Memory B cell (primary cell): ENCODE data around the gene MTHFS.
"Not testable (repeated sequence)": the region's sequence is repeated elsewhere in the genome, so short reads cannot be mapped to it uniquely, and the experiment has no call there.

ENCODE experiments used
- ATAC-seq: fragments of 150-1000 bp; cut with Tn5 transposase; 2 replicates; pipeline ENCODE4 v1.10.0; 2021; ENCODE audit warnings: low read depth, mild to moderate bottlenecking, moderate library complexity
- DNase-seq, 2 donors: peaks; one replicate each; pipeline ENCODE4 v3.0.0; 2022; ENCODE audit warnings: low spot score in 2 of 2
- H3K27ac Mint-ChIP-seq: one replicate; pipeline ENCODE4 v1.8.0; 2022; ENCODE audit warnings: mild to moderate bottlenecking, moderate library complexity, mixed read lengths
- H3K27me3 Mint-ChIP-seq: one replicate; pipeline ENCODE4 v1.8.0; 2022; ENCODE audit warnings: mixed read lengths
- H3K36me3 Mint-ChIP-seq: one replicate; pipeline ENCODE4 v1.8.0; 2022; ENCODE audit warnings: mild to moderate bottlenecking, mixed read lengths
- H3K4me1 Mint-ChIP-seq: one replicate; pipeline ENCODE4 v1.8.0; 2022; ENCODE audit warnings: mixed read lengths
- H3K4me3 Mint-ChIP-seq: one replicate; pipeline ENCODE4 v1.8.0; 2022; ENCODE audit warnings: mild to moderate bottlenecking, moderate library complexity, mixed read lengths
- H3K9me3 Mint-ChIP-seq: one replicate; pipeline ENCODE4 v1.8.0; 2022; ENCODE audit warnings: mixed read lengths

The MTHFS gene

DNA sequence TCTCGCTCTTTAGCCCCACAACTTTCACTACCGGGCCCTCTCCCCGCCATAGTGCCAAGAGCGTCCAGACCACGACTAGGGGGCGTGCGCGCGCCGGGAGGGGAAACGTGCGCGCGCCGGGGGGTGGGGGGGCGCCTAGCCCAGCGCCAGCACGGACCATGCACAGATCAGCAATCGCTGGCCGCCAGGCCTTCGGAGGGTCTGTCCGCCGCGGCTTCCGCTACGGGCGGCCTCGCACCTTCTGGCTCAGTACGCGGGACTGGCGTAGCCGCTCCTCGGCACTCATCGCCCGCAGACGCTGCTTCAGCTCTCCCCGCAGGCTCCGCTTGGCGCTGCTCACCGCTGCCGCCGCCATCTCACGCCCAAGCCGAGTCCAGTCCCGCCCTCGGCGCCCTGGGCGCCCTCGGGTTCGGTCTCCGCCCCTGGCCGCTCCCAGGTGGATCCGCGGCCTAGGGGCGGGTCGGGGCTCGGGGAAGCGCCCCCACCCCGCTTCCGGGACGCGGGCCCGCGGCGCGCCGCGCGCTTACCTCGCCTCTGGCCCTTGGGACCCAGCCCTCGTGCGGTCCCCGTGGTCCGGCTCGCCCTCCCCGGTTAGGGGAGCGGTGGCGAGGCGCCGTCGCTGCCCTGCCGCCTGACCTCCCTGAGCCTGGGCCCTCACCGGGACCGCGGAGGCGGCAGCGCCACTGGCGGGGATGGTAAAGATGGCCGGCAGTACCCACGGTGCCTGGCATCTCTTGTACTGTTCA, at the start of gene MTHFS:
Gene MTHFS (minus strand): TSS at position 381 of the 746 bp plus-strand sequence. CDS start 26 bp downstream, at position 355.
- peaks cover 27% of the 10 kb centered on the region for H3K4me1 Mint-ChIP-seq
- peak within 1 kb of the TSS; percentile 97 for H3K27ac Mint-ChIP-seq
- peaks cover 8% of the 10 kb centered on the region for H3K36me3 Mint-ChIP-seq

DNA sequence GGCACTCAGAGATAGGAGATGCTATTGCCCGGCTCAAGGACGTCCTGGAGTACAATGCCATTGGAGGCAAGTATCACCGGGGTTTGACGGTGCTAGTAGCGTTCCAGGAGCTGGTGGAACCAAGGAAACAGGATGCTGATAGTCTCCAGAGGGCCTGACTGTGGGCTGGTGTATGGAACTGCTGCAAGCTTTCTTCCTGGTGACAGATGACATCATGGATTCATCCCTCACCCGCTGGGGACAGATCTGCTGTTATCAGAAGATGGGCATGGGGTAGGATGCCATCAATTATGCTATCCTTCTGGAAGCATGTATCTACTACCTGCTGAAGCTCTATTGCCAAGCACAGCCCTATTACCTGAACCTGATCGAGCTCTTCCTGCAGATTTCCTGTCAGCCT, 47.8 kb upstream of the MTHFS start:
- Mint-ChIP-seq H3K27me3 (no peaks in the 10 kb centered on the region), H3K4me1 (peaks cover 11% of the 10 kb centered on the region), H3K9me3 (no peaks in the 10 kb centered on the region), H3K36me3 (no peaks in the 10 kb centered on the region), H3K27ac (no peak overlapping the region), H3K4me3 (no peak overlapping the region)
- ATAC-seq: no peak
- no peak for DNase-seq

More for the DNA sequence above, at the start of gene MTHFS:
- Mint-ChIP-seq H3K9me3 (no peaks in the 10 kb centered on the region), H3K4me3 (peak within 1 kb of the TSS; percentile 96), H3K27me3 (no peaks in the 10 kb centered on the region)
- ATAC-seq (peak; percentile 75), DNase-seq (peak; percentile 74 to 83)

DNA sequence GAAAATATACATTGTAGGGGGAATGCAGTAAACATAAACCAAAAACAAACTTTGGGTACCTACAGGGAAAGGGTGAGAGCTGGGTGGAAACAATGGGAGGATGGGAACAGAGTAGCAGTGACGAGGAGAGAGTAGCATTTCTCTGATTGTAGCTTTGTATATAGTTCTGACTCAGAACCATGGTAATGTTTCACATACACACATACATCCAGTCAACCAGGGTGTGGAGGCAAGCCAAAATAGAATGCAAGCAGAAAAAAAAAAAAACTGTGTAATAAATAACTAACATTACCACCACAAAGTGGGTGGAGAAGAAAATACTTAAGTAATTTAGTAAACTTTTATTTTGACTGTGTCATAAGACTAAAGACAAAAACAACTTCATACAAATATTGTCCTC, 47.0 kb upstream of the MTHFS start:
- H3K4me3 Mint-ChIP-seq: no peak overlapping the region
- H3K4me1 Mint-ChIP-seq: peaks cover 10% of the 10 kb centered on the region
- H3K36me3 Mint-ChIP-seq: no peaks in the 10 kb centered on the region
- H3K9me3 Mint-ChIP-seq: no peaks in the 10 kb centered on the region
- DNase-seq (no peak), ATAC-seq (no peak)
- no peaks in the 10 kb centered on the region for H3K27me3 Mint-ChIP-seq
- H3K27ac Mint-ChIP-seq: no peak overlapping the region

DNA sequence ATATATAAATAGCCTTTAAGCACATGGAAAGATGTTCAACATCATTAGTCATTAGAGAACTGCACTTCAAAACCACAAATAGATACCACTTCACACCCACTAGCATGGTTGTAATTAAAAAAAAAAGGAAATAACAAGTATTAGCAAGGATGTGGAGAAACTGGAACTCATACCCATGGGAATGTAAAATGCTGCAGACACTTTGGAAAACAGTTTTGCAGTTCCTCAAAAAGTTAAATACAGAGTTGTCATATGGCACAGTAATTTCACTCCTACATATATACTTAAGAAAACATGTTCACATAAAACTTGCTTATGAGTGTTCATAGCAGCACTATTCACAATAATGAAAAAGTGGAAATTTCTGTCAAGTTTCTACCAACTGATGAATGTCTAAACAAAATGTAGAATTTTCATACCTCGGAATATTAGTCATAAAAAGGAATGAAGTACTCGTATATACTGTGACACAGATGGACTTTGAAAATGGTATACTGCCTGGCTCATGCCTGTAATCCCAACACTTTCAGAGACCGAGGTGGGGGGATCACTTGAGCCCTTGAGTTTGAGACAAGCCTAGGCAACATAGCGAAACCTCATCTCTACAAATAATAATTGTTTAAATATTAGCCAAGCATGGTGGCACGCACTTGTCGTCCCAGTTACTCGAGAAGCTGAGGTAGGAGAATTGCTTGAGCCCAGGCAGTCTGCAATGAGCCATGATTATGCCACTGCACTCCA, 46.1 kb upstream of the MTHFS start:
- Mint-ChIP-seq H3K9me3 (no peaks in the 10 kb centered on the region), H3K4me3 (no peak overlapping the region), H3K4me1 (peaks cover 2% of the 10 kb centered on the region), H3K27ac (no peak overlapping the region), H3K27me3 (no peaks in the 10 kb centered on the region), H3K36me3 (no peaks in the 10 kb centered on the region)
- no peak for ATAC-seq
- DNase-seq: no peak

DNA sequence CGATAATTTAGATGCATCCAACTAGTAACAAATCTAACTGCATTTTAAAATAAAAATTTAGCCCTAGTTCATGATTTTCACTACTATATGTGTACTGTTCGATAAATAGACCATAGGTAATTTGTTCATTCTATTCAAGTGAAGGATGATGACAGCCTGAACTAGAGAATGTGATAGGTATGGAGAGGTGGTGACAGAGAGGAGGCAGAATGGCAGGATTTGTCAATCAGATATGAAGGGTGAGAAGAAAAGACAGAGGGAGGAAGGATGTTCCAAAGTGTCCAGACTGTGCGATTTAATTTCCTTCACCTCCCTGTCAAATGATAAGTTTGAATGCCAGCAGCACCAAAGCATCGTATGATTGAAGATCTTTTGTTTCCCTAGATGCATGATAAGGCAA, 42.6 kb upstream of the MTHFS start:
- Mint-ChIP-seq H3K4me3 (no peak overlapping the region), H3K9me3 (no peaks in the 10 kb centered on the region), H3K27me3 (peaks cover 1% of the 10 kb centered on the region), H3K36me3 (no peaks in the 10 kb centered on the region), H3K27ac (no peak overlapping the region), H3K4me1 (no peaks in the 10 kb centered on the region)
- ATAC-seq: no peak
- no peak for DNase-seq

DNA sequence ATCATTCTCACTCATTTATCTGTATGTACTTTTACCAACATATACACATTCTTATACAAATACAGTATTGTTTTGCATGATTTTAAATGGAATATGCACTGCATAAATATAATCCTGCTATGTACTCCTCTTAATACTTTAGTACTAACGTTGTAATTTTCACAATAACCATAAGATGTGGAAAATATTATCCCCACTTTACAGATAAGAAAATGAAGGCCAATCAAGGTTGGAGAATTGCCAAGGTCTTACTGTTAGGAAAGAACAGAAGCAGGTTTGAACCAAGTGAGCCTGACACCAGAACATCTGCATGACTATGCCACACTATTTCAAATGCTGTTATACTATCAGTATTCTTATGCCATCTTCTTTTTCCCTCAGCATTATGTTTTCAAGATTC, 41.3 kb upstream of the MTHFS start:
- Mint-ChIP-seq H3K9me3 (no peaks in the 10 kb centered on the region), H3K27me3 (peaks cover 1% of the 10 kb centered on the region), H3K27ac (no peak overlapping the region), H3K4me1 (no peaks in the 10 kb centered on the region), H3K36me3 (no peaks in the 10 kb centered on the region), H3K4me3 (no peak overlapping the region)
- DNase-seq: no peak
- no peak for ATAC-seq

DNA sequence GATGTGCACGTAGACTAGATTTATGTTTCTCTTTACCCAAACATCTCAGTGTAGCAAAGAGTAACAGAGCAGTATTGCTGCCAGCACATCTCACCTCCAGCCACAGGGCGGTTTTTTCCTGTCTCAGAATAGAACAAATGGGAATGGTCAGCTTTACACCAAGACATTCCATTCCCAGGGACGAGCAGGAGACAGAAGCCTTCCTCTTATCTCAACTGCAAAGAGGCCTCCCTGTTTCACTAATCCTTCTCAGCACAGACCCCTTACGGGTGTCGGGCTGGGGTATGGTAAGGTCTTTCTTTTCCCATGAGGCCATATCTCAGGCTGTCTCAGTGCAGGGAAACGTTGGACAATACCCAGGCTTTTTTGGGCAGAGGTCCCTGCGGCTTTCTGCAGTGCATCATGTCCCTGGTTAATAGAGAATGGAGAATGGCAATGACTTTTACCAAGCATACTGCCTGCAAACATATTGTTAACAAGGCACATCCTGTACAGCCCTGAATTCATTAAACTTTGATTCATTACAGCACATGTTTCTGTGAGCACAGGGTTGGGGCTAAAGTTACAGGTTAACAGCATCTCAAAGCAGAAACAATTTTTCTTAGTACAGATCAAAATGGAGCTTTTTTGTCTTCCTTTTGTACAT, 38.9 kb upstream of the MTHFS start:
- not testable (repeated sequence) for H3K4me1 Mint-ChIP-seq, H3K27ac Mint-ChIP-seq, DNase-seq, H3K9me3 Mint-ChIP-seq, H3K27me3 Mint-ChIP-seq, H3K4me3 Mint-ChIP-seq, ATAC-seq, H3K36me3 Mint-ChIP-seq

DNA sequence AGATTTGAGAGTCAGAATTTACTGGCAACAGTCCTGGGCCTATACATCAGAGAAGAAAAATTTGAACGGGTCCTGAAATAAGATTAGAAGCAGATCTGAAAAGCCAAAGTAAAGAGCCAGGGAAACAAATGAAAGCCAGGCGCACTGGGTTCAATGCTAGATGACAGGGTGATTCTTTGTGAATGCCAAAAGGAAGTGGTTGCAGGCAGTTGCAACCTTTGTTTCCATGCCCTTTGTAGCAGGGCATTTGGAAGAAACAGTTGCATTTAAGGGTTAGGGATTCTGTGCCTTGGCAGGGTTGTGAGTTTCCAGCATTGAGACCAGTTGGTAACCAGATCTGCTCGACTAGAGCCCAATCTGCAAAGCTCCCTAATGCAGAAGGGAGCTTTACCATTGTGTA, 36.4 kb upstream of the MTHFS start:
- no peak overlapping the region for H3K27ac Mint-ChIP-seq
- no peak overlapping the region for H3K4me3 Mint-ChIP-seq
- DNase-seq (no peak), ATAC-seq (no peak)
- H3K36me3 Mint-ChIP-seq: no peaks in the 10 kb centered on the region
- peaks cover 7% of the 10 kb centered on the region for H3K27me3 Mint-ChIP-seq
- no peaks in the 10 kb centered on the region for H3K9me3 Mint-ChIP-seq
- no peaks in the 10 kb centered on the region for H3K4me1 Mint-ChIP-seq

DNA sequence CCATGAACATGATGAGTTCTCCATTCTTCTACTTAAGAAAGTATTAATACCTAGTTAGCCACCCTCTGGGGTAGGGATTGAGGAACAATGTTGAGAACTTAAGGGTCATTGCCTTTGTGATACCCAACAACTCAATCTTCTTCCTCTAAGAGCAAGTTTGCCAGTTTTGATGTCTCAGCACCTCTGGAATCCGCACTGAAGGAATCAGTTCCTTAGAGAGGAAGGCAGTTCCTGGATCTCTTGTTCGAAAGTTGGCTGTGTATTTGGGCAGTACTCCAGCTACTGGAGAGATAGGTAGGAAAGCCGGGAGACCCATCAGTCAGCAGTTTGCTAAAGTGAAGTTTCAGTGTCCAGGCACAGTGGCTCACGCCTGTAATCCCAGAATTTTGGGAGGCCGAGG, 35.6 kb upstream of the MTHFS start:
- Mint-ChIP-seq H3K4me3 (no peak overlapping the region), H3K36me3 (no peaks in the 10 kb centered on the region), H3K27me3 (peaks cover 7% of the 10 kb centered on the region)

DNA sequence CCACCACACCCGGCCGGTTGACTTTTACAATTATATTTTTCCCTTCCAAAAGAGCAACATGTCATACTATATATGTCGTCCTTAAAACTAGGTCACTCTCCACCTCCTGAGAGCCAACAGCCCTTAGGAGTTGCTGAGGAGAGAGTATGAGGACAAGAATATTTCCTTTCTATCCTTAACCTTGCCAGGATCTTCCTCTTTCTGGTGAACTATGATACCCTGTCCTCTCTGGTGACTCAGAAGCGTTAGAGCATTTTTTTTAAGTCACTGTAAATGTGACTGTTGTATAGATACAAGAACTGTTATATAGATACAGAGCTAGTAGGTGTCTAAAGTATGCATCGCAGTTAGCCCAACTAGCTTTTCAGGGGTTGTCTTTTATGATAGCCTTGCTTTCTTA, 33.7 kb upstream of the MTHFS start:
- Mint-ChIP-seq H3K27me3 (peaks cover 5% of the 10 kb centered on the region), H3K4me1 (no peaks in the 10 kb centered on the region), H3K27ac (no peak overlapping the region), H3K9me3 (no peaks in the 10 kb centered on the region), H3K4me3 (no peak overlapping the region), H3K36me3 (no peaks in the 10 kb centered on the region)
- ATAC-seq (no peak), DNase-seq (no peak)

More for the DNA sequence above, 35.6 kb upstream of the MTHFS start:
- no peaks in the 10 kb centered on the region for H3K9me3 Mint-ChIP-seq
- no peak for DNase-seq
- ATAC-seq: no peak
- H3K27ac Mint-ChIP-seq: no peak overlapping the region
- no peaks in the 10 kb centered on the region for H3K4me1 Mint-ChIP-seq

DNA sequence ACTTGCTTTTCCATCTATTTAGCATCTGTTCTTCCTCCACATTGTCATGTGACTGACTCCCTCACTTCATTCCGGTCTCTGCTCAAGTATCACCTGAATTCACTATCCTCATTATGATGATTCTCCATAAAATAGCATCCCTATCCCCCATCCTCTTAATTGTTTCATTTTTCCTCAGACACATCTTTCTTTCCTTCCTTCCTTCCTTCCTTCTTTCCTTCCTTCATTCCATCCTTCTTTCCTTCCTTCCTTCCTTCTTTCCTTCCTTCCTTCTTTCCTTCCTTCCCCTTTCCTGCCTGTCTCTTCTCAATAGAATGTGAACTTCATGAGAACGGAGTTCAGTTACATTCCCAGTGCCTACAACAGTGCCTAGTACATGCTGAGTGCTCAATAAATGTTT, 32.6 kb upstream of the MTHFS start:
- Mint-ChIP-seq H3K27me3 (peaks cover 5% of the 10 kb centered on the region), H3K36me3 (no peaks in the 10 kb centered on the region), H3K4me3 (no peak overlapping the region), H3K27ac (no peak overlapping the region), H3K4me1 (no peaks in the 10 kb centered on the region), H3K9me3 (no peaks in the 10 kb centered on the region)
- DNase-seq (no peak), ATAC-seq (no peak)

DNA sequence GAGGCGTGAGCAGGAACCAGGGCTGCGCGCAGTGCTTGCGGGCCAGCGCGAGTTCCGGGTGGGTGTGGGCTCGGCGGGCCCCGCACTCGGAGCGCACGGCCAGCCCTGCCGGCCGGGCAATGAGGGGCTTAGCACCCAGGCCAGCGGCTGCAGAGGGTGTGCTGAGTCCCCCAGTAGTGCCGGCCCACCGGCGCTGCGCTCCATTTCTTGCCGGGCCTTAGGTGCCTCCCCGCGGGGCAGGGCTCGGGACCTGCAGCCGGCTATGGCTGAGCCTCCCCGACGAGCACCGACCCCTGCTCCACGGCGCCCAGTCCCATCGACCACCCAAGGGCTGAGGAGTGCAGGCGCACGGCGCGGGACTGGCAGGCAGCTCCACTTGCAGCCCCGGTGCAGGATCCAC, 29.3 kb upstream of the MTHFS start:
- H3K27ac Mint-ChIP-seq, H3K27me3 Mint-ChIP-seq, DNase-seq, H3K9me3 Mint-ChIP-seq, ATAC-seq, H3K36me3 Mint-ChIP-seq, H3K4me3 Mint-ChIP-seq: not testable (repeated sequence)
- H3K4me1 Mint-ChIP-seq: peaks cover 14% of the 10 kb centered on the region

DNA sequence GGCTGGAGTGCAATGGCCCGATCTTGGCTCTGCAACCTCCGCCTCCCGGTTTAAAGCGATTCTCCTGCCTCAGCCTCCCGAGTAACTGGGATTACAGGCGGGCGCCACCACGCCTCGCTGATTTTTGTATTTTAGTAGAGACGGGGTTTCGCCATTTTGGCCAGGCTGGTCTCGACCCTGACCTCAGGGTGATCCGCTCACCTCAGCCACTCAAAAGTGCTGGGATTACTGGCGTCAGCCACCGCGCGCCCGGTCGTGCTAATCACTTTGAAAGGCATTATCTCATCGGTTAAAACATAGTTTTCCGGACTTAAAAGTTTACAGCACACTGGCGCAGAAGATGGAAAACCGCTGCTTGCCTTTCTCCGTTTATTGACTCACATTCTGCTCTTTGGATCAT, 27.6 kb upstream of the MTHFS start:
- Mint-ChIP-seq H3K4me3 (peak overlapping the region; percentile 46), H3K4me1 (peaks cover 14% of the 10 kb centered on the region), H3K27me3 (no peaks in the 10 kb centered on the region), H3K36me3 (peaks cover 15% of the 10 kb centered on the region), H3K9me3 (peaks cover 4% of the 10 kb centered on the region), H3K27ac (peak overlapping the region; percentile 89)
- DNase-seq: no peak
- no peak for ATAC-seq

DNA sequence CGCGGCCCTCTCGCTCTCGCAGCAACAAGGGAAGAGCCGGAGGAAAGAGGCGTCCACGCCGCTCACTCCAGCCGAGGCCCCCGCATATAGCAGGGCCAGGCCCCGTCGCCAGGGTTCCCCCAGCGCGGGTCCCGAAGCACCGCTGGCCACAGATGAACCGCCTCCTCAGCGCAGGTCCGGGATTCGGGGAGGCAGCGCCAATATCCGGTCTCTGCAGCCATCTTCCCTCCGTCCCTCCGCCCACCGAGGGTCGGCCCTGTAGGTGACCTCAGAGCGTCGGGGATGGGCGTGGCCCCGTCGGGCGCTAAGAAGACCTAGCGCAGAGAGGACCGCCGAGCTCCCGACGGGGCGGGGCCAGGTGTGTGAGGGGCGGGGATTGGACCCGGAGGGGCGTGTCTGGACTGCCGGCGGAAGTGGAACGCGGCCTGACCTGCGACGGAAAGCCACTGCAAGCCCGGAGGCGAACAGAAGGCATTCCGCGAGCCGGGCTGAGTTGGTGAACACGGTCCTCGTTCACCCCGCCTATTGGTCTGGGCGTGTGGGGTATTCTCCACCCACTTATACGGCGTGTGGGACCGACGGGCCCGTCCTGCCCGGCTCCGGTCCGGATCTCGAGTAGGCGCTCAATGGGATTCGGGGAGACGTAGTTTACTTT, 26.8 kb upstream of the MTHFS start:
- Mint-ChIP-seq H3K27ac (peak overlapping the region; percentile 89), H3K4me1 (peaks cover 16% of the 10 kb centered on the region), H3K4me3 (peak overlapping the region; percentile 92), H3K36me3 (peaks cover 20% of the 10 kb centered on the region), H3K27me3 (no peaks in the 10 kb centered on the region), H3K9me3 (peaks cover 6% of the 10 kb centered on the region)
- DNase-seq (peak; percentile 99 to 100), ATAC-seq (peak; percentile 89)
